Measurements from ENCODE around the gene BCAS3.

BCAS3 gene

GRCh38 chr17:61397086-61397842, 719.6 kb downstream of the BCAS3 start:
- no peak for DNase-seq (ENCODE audit: low read depth)

- DNase-seq (ENCODE audit: low read depth), result no peak
Measured at GRCh38 chr17:61398721-61399130, 721.1 kb downstream of the BCAS3 start.

GRCh38 chr17:61399131-61400065, 721.7 kb downstream of the BCAS3 start, which contains the start of gene TBX2:
Gene TBX2, plus strand, starts transcription at chr17:61399843. Its CDS starts 334 bp downstream, at chr17:61400177.
- DNase-seq (ENCODE audit: low read depth), result no peak

- DNase-seq (ENCODE audit: low read depth), result no peak
Measured at GRCh38 chr17:61400066-61400716, 722.5 kb downstream of the BCAS3 start.

- DNase-seq (ENCODE audit: low read depth), result no peak
Measured at GRCh38 chr17:61400717-61401388, 723.2 kb downstream of the BCAS3 start.

GRCh38 chr17:61401389-61402072, 723.9 kb downstream of the BCAS3 start:
- no peak for DNase-seq (ENCODE audit: low read depth)

- no peak for DNase-seq (ENCODE audit: low read depth)
Measured at GRCh38 chr17:61402073-61402541, 724.5 kb downstream of the BCAS3 start.

- no peak for DNase-seq (ENCODE audit: low read depth)
Measured at GRCh38 chr17:61402978-61403800, 725.5 kb downstream of the BCAS3 start.

- no peak for DNase-seq (ENCODE audit: low read depth)
Measured at GRCh38 chr17:61403801-61404662, 726.4 kb downstream of the BCAS3 start.

- DNase-seq (ENCODE audit: low read depth), result no peak
Measured at GRCh38 chr17:61404663-61404912, 726.9 kb downstream of the BCAS3 start.

- no peak for DNase-seq (ENCODE audit: low read depth)
Measured at GRCh38 chr17:61404913-61405685, 727.4 kb downstream of the BCAS3 start.

GRCh38 chr17:61405686-61406536, 728.3 kb downstream of the BCAS3 start:
- no peak for DNase-seq (ENCODE audit: low read depth)

GRCh38 chr17:61406537-61406845, 728.8 kb downstream of the BCAS3 start:
- DNase-seq (ENCODE audit: low read depth), result no peak

- DNase-seq (ENCODE audit: low read depth), result no peak
Measured at GRCh38 chr17:61406971-61407911, 729.6 kb downstream of the BCAS3 start.

GRCh38 chr17:61408151-61409041, 730.7 kb downstream of the BCAS3 start:
- no peak for DNase-seq (ENCODE audit: low read depth)
